Neural cell (in vitro differentiated cells): ENCODE measurements around the gene DUOX1.

Experiments used
- CTCF ChIP-seq: fragments of 450-650 bp; IDR thresholded peaks from 2 replicates; pipeline ENCODE4 v1.5.1; 2014; ENCODE audit warnings: antibody characterized with exemption, mild to moderate bottlenecking, moderate library complexity; ENCODE audit not compliant: poor library complexity, severe bottlenecking
- RAD21 ChIP-seq: fragments of 450-650 bp; conservative IDR thresholded peaks from 2 replicates; pipeline ENCODE4 v1.6.1; 2014; ENCODE audit warnings: antibody characterized with exemption, mild to moderate bottlenecking, moderate library complexity
- TAF1 ChIP-seq: IDR thresholded peaks from 2 replicates; pipeline ENCODE4 v1.6.1; 2012; ENCODE audit warnings: low read depth

GRCh38 chr15:45116006-45116481, 13.8 kb upstream of the DUOX1 start:
- TF ChIP-seq CTCF: no peak
- no peak for TF ChIP-seq RAD21
- TF ChIP-seq TAF1: no peak
